ENCODE results near the gene KRTAP5-8. TPM values are rescaled to one million over a fixed set of nuclear protein-coding genes. Genes with fewer than 3 reads are reported as not detected.

KRTAP5-8 gene
- total RNA-seq, 1 experiment from 2014 or later, result not detected

- in situ Hi-C loops (cut with HindIII; ENCODE audit: low pct_unique_long_range_greater_than_20kb, low sequenced_read_pairs), result no loop called here
- Histone ChIP-seq H3K36me3 (ENCODE audit: control insufficient read depth, insufficient read depth, low read length) (peaks cover 4% of the 10 kb centered on the region; the same call in 1 of the 2 replicates), H3K4me3 (ENCODE audit: low read depth in 2 of 2, low read length in 2 of 2) (no peak overlapping the region), H3K4me1 (ENCODE audit: control insufficient read depth, insufficient read depth, low read length) (no peaks in the 10 kb centered on the region), H3K27me3 (ENCODE audit: control insufficient read depth, insufficient read depth, low read length) (no peaks in the 10 kb centered on the region), H3K27ac (ENCODE audit: low read length) (no peak overlapping the region), H3K9me3 (ENCODE audit: control insufficient read depth, insufficient read depth, low read depth, low read length) (no peaks in the 10 kb centered on the region)
- ChIA-PET CTCF (no interaction called here), POLR2A (interaction anchor here (1.2 kb wide), 1 partner anchor 12 kb away, joined by 16 read pairs; no protein-coding TSS in a partner anchor)
- ATAC-seq (no peak), DNase-seq (ENCODE audit: low read depth, low spot score) (no peak)
- TF ChIP-seq, protein P1, sequence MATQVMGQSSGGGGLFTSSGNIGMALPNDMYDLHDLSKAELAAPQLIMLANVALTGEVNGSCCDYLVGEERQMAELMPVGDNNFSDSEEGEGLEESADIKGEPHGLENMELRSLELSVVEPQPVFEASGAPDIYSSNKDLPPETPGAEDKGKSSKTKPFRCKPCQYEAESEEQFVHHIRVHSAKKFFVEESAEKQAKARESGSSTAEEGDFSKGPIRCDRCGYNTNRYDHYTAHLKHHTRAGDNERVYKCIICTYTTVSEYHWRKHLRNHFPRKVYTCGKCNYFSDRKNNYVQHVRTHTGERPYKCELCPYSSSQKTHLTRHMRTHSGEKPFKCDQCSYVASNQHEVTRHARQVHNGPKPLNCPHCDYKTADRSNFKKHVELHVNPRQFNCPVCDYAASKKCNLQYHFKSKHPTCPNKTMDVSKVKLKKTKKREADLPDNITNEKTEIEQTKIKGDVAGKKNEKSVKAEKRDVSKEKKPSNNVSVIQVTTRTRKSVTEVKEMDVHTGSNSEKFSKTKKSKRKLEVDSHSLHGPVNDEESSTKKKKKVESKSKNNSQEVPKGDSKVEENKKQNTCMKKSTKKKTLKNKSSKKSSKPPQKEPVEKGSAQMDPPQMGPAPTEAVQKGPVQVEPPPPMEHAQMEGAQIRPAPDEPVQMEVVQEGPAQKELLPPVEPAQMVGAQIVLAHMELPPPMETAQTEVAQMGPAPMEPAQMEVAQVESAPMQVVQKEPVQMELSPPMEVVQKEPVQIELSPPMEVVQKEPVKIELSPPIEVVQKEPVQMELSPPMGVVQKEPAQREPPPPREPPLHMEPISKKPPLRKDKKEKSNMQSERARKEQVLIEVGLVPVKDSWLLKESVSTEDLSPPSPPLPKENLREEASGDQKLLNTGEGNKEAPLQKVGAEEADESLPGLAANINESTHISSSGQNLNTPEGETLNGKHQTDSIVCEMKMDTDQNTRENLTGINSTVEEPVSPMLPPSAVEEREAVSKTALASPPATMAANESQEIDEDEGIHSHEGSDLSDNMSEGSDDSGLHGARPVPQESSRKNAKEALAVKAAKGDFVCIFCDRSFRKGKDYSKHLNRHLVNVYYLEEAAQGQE (IDR thresholded peaks at IDR 0.05; ENCODE audit: insufficient read depth in 1 of 2, low read depth in 2 of 2, low read length in 1 of 2), result no peak
- TF ChIP-seq POLR2AphosphoS5 (IDR thresholded peaks at IDR 0.05; ENCODE audit: low read depth, low read length) (no peak), CTCF (IDR thresholded peaks at IDR 0.05) (no peak), TCF7L2 (IDR thresholded peaks at IDR 0.05; ENCODE audit: low read depth, low read length) (no peak), SIN3A (IDR thresholded peaks at IDR 0.05; ENCODE audit: borderline replicate concordance, insufficient read depth, low read depth, low read length) (no peak)
- intact Hi-C loops (cut with micrococcal nuclease; ENCODE audit: unreplicated experiment), result no loop called here
- BruUV-seq (replicated peaks), result no TSS peak
Measured at GRCh38 chr11:71502871-71503435, 34.9 kb upstream of the KRTAP5-8 start.

- BruUV-seq (replicated peaks), result no TSS peak
- in situ Hi-C loops (cut with HindIII; ENCODE audit: low pct_unique_long_range_greater_than_20kb, low sequenced_read_pairs), result no loop called here
Measured at GRCh38 chr11:71504531-71504930, 33.3 kb upstream of the KRTAP5-8 start.

More at GRCh38 chr11:71504531-71504930, 33.3 kb upstream of the KRTAP5-8 start:
- no peaks in the 10 kb centered on the region for H3K27me3 ChIP-seq (ENCODE audit: control insufficient read depth, insufficient read depth, low read length)
- H3K4me3 ChIP-seq (ENCODE audit: low read depth in 2 of 2, low read length in 2 of 2), result no peak overlapping the region
- no peak for DNase-seq (ENCODE audit: low read depth, low spot score)
- no peaks in the 10 kb centered on the region for H3K36me3 ChIP-seq (ENCODE audit: control insufficient read depth, insufficient read depth, low read length)
- intact Hi-C loops (cut with micrococcal nuclease; ENCODE audit: unreplicated experiment), result no loop called here
- no peak overlapping the region for H3K27ac ChIP-seq (ENCODE audit: low read length)
- ChIA-PET POLR2A (no interaction called here), CTCF (no interaction called here)
- TF ChIP-seq CTCF (IDR thresholded peaks at IDR 0.05) (no peak), TCF7L2 (IDR thresholded peaks at IDR 0.05; ENCODE audit: low read depth, low read length) (no peak), POLR2AphosphoS5 (IDR thresholded peaks at IDR 0.05; ENCODE audit: low read depth, low read length) (no peak), SIN3A (IDR thresholded peaks at IDR 0.05; ENCODE audit: borderline replicate concordance, insufficient read depth, low read depth, low read length) (no peak)
- TF ChIP-seq, protein P1 (IDR thresholded peaks at IDR 0.05; ENCODE audit: insufficient read depth in 1 of 2, low read depth in 2 of 2, low read length in 1 of 2), result no peak
- H3K9me3 ChIP-seq (ENCODE audit: control insufficient read depth, insufficient read depth, low read depth, low read length), result no peaks in the 10 kb centered on the region
- ATAC-seq, result no peak
- no peaks in the 10 kb centered on the region for H3K4me1 ChIP-seq (ENCODE audit: control insufficient read depth, insufficient read depth, low read length)
